Stimulated activated CD8-positive, alpha-beta memory T cell treated with anti-CD3 and anti-CD28 coated beads, Interleukin-12 subunit alpha, Interleukin-12 subunit beta, amount 100 ng/mL, for 4 hours (primary cell): ENCODE results near the gene SOX18.
"Not testable (repeated sequence)": the region's sequence is repeated elsewhere in the genome, so short reads cannot be mapped to it uniquely, and the experiment has no call there.

Experiments
- DNase-seq: peaks from one replicate; pipeline ENCODE4 v3.0.0-alpha.2; 2020; ENCODE audit warnings: low read depth

SOX18 gene

DNA sequence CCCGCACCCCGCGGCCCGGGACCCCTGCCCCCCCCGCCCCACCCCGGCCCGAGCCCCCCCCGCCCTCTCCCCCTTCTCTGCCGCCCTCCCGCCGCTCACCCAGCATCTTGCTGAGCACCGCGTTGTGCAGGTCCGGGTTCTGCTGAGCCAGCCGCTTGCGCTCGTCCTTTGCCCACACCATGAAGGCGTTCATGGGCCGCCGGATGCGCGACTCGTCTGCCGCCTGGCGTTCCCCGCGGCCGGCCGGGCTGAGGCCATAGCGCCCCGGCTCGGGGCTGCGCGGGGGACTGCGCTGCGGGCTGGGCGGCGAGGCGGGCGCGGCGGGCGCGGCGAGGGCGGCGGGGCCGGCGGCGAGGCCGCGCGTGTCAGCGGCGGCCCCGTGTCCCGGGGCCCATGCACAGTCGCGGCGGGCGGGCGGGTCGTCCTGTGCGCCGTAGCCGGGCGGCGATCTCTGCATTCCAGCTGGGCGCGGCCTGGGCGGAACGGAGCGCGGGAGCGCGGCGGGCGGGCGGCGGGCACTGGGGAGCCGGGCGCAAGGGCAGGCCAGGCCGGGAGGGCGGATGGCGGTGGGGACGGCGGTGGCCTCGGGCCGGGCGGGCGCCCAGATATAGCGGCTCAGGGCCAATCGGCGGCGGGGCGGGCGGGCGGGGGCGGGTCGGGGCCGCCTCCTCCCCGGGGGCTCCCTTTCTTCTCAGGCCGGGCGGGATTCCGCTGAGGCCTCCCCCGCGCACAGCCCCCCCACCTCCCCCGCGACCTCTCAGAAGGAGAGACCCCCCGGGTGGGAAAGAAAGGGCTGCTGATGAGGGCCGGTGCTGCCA is at the start of gene SOX18:
TSS of gene SOX18 (minus strand) at position 580 of the 818 bp plus-strand sequence. CDS start at position 457, 123 bp downstream.
- no peak for DNase-seq

- no peak for DNase-seq
Measured at GRCh38 chr20:64098471-64099013, 49.1 kb upstream of the SOX18 start.

- no peak for DNase-seq
Measured at GRCh38 chr20:64096535-64096934, 47.1 kb upstream of the SOX18 start.

GRCh38 chr20:64095927-64096326 is 46.5 kb upstream of the SOX18 start:
- no peak for DNase-seq

GRCh38 chr20:64095455-64095854 is 46.0 kb upstream of the SOX18 start:
- no peak for DNase-seq

- DNase-seq: no peak
Measured at GRCh38 chr20:64093013-64093503, 43.6 kb upstream of the SOX18 start.

DNA sequence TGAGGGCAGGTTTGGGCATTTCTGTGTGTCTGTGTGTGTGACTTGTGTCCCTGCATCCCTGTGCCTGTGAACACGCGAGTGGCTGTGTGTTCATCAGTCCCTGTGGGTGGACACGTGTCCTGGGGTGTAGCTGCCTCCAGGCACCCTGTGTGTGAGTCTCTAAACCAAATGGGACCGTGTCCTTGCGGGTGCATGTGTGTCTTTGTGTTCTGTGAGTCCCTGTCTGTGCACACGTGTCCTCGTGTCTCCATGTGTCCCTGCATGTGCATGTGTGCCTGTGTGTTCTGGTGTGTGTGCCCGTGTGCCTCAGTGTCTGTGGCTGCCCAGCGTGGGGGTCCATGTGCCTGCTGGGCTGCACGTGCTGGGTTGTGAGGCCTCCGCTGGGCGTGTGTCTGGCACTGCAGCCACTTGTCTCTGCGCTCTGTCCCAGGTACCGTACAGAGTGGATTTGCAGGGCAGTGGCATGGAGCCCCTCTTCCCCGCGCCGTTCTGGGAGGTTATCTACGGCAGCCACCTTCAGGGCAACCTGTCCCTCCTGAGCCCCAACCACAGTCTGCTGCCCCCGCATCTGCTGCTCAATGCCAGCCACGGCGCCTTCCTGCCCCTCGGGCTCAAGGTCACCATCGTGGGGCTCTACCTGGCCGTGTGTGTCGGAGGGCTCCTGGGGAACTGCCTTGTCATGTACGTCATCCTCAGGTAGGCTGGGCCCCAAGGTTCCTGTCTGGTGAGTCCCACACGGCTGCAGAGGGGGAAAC is 43.0 kb upstream of the SOX18 start:
- DNase-seq: no peak

- no peak for DNase-seq
Measured at GRCh38 chr20:64091770-64092169, 42.3 kb upstream of the SOX18 start.

- no peak for DNase-seq
Measured at GRCh38 chr20:64091340-64091739, 41.9 kb upstream of the SOX18 start.

DNA sequence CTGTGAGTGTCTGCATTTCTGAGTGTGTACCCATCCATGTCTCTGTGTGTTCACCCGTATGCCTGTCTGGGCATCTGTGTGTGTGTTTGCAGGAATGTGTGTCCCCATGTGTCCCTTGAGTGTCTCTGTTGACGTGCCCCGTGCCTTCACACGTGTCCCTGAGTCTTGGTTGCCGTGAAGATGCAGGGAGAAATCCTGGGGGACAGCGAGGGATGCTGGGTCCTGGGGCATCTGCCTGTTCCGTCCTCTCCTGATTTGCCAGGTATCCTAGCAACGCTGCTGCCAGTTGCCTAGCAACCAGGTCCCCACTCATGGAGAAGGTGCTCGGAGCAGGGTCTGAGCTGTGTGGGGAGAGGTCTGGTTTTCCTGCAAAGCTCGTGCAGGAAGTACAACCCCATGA is 40.7 kb upstream of the SOX18 start:
- DNase-seq: no peak

- DNase-seq: not testable (repeated sequence)
Measured at GRCh38 chr20:64088586-64088985, 39.1 kb upstream of the SOX18 start.

- not testable (repeated sequence) for DNase-seq
Measured at GRCh38 chr20:64087226-64087825, 37.9 kb upstream of the SOX18 start.

GRCh38 chr20:64086801-64087200 is 37.4 kb upstream of the SOX18 start:
- no peak for DNase-seq

DNA sequence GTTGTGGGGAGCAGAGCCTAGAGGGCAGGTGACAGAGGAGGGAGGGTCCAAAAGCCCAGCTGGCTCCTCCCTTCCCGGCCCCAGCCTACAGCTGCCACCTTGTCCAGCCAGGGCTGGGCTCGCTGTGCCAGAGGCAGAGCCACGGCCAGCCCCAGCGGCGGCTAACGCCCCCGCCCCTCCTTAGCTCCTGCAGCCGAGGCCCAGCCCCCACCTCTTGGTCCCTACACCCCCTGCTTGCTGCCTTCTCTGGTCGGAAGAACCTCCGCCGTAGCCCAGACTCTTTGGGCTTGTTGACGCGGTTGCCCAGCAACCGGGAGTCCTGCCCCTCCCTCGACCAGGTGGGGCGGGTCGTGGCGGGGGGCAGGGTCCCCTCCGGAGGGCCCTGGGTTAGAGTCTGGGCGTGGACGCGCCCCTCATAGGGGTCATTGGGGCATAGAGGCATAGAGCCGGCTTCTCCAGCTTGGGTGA is 35.3 kb upstream of the SOX18 start:
- no peak for DNase-seq

GRCh38 chr20:64083804-64084684 is 34.6 kb upstream of the SOX18 start, which contains the start of gene LKAAEAR1:
Gene LKAAEAR1, minus strand, starts transcription at chr20:64084398. Its CDS starts 179 bp downstream, at chr20:64084219.
- no peak for DNase-seq

- DNase-seq: peak; percentile 52
Measured at GRCh38 chr20:64083378-64083803, 34.0 kb upstream of the SOX18 start.

- DNase-seq: no peak
Measured at GRCh38 chr20:64082820-64083377, 33.5 kb upstream of the SOX18 start.

- no peak for DNase-seq
Measured at GRCh38 chr20:64082126-64082731, 32.8 kb upstream of the SOX18 start.

GRCh38 chr20:64081624-64081964 is 32.2 kb upstream of the SOX18 start:
- no peak for DNase-seq
